Lower leg skin (tissue), 4 donors: ENCODE data around the gene EXOC7. TPM values are rescaled to one million over a fixed set of nuclear protein-coding genes. Genes with fewer than 3 reads are reported as not detected.
A peak's percentile ranks its signal among the peaks of the same experiment; 100 is the strongest.

ENCODE experiments used
- DNase-seq, 2 donors: peaks; one replicate each; pipeline ENCODE4 v3.0.0-alpha.2; 2019; ENCODE audit warnings: low spot score in 2 of 2
- H3K4me3 ChIP-seq: fragments of 200-600 bp; sonication (generic); 2 replicates; pipeline ENCODE4 v1.5.1; 2017; ENCODE audit warnings: mild to moderate bottlenecking, low read depth; ENCODE audit not compliant: poor library complexity, severe bottlenecking
- POLR2A ChIP-seq, 2 donors: fragments of 450-650 bp; IDR thresholded peaks; one replicate each; pipeline ENCODE4 v1.6.1; 2016 to 2017; ENCODE audit warnings: antibody characterized with exemption in 2 of 2, mild to moderate bottlenecking in 1 of 2, moderate library complexity in 1 of 2
- WGBS, 2 donors: methylation state at CpG; one replicate each; pipeline ENCODE4 v1.1.5; 2018; 5-methylcytosine and 5-hydroxymethylcytosine counted together
- intact Hi-C: fragments of 100-400 bp; cut with DNase I; formaldehyde crosslinking; loops from one replicate; pipeline ENCODE4 v1.15.0; 2023; ENCODE audit warnings: low total_unique reads
- total RNA-seq, 4 donors: library from RNA; depleted of rRNA; stranded (reverse); fragments of >200 nt; gene quantifications; one replicate each; pipeline ENCODE4 v1.1.0, GENCODE V29; 2016
- TF ChIP-seq, protein P1 (sequence below), 3 donors: fragments of 450-650 bp; IDR thresholded peaks; one replicate each; pipeline ENCODE4 v1.5.1; 2016; ENCODE audit warnings: antibody characterized with exemption in 3 of 3, mild to moderate bottlenecking in 3 of 3, moderate library complexity in 2 of 3

Gene EXOC7, protein sequence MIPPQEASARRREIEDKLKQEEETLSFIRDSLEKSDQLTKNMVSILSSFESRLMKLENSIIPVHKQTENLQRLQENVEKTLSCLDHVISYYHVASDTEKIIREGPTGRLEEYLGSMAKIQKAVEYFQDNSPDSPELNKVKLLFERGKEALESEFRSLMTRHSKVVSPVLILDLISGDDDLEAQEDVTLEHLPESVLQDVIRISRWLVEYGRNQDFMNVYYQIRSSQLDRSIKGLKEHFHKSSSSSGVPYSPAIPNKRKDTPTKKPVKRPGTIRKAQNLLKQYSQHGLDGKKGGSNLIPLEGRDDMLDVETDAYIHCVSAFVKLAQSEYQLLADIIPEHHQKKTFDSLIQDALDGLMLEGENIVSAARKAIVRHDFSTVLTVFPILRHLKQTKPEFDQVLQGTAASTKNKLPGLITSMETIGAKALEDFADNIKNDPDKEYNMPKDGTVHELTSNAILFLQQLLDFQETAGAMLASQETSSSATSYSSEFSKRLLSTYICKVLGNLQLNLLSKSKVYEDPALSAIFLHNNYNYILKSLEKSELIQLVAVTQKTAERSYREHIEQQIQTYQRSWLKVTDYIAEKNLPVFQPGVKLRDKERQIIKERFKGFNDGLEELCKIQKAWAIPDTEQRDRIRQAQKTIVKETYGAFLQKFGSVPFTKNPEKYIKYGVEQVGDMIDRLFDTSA
- 10 to 100 TPM; 52.5 to 78.4 (median 72.3) TPM for total RNA-seq

GRCh38 chr17:76103274-76104139, at the start of gene EXOC7:
TSS of gene EXOC7 (minus strand) at chr17:76103787. CDS start at chr17:76103692, 95 bp downstream.
- 4% methylated on average over 52 to 54 of the region's 55 CpGs for WGBS, 2 donors
- H3K4me3 ChIP-seq, result peak within 1 kb of the TSS; percentile 71
- peak; percentile 87 to 98 for DNase-seq
- TF ChIP-seq POLR2A (IDR thresholded peaks at IDR 0.05), result no peak
- TF ChIP-seq, protein P1, sequence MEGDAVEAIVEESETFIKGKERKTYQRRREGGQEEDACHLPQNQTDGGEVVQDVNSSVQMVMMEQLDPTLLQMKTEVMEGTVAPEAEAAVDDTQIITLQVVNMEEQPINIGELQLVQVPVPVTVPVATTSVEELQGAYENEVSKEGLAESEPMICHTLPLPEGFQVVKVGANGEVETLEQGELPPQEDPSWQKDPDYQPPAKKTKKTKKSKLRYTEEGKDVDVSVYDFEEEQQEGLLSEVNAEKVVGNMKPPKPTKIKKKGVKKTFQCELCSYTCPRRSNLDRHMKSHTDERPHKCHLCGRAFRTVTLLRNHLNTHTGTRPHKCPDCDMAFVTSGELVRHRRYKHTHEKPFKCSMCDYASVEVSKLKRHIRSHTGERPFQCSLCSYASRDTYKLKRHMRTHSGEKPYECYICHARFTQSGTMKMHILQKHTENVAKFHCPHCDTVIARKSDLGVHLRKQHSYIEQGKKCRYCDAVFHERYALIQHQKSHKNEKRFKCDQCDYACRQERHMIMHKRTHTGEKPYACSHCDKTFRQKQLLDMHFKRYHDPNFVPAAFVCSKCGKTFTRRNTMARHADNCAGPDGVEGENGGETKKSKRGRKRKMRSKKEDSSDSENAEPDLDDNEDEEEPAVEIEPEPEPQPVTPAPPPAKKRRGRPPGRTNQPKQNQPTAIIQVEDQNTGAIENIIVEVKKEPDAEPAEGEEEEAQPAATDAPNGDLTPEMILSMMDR (IDR thresholded peaks at IDR 0.05), result no peak
- intact Hi-C loops, result no loop called here

DNA sequence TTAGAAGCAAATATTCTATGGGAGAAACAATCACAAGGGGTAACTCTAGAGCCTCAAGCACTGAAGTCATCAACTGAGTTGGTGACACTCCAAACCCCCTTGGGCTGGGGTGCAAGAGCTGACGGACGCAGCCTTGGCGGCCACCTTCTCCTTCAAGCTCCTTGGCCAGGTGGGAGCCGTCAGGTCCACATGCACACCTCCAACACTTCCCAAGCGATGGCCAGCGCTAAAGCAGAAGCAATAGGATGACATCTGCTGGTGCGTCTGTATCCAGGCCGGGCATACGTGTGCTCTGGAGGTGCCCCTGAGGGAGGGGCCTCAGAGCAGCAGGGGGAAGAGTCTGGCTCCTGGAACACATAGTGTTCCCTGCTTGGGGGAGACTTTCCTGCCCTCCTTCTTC, 49.6 kb upstream of the EXOC7 start:
- no peak overlapping the region for H3K4me3 ChIP-seq
- DNase-seq, result peak in 1 of 2 donors; percentile 56
- WGBS, 2 donors, result 92 to 94% methylated on average over 9 of the region's 9 CpGs
- no peak for TF ChIP-seq POLR2A (IDR thresholded peaks at IDR 0.05)
- TF ChIP-seq, protein P1 (IDR thresholded peaks at IDR 0.05), result no peak
- intact Hi-C loops, result no loop called here

GRCh38 chr17:76152591-76152990, 49.0 kb upstream of the EXOC7 start:
- intact Hi-C loops, result no loop called here
- DNase-seq, result peak in 1 of 2 donors; percentile 82
- WGBS, 2 donors, result 77 to 78% methylated on average over 7 of the region's 7 CpGs
- TF ChIP-seq, protein P1 (IDR thresholded peaks at IDR 0.05), result no peak
- TF ChIP-seq POLR2A (IDR thresholded peaks at IDR 0.05), result no peak
- H3K4me3 ChIP-seq, result no peak overlapping the region

GRCh38 chr17:76151896-76152454, 48.4 kb upstream of the EXOC7 start:
- peak in 1 of 2 donors; percentile 32 for DNase-seq
- WGBS, 2 donors, result 90 to 95% methylated on average over 8 of the region's 8 CpGs
- no peak overlapping the region for H3K4me3 ChIP-seq
- TF ChIP-seq POLR2A (IDR thresholded peaks at IDR 0.05), result no peak
- TF ChIP-seq, protein P1 (IDR thresholded peaks at IDR 0.05), result no peak
- intact Hi-C loops, result no loop called here
